Measurements from ENCODE around the gene POC5. TPM values are rescaled to one million over a fixed set of nuclear protein-coding genes. Genes with fewer than 3 reads are reported as not detected.

POC5 gene
- total RNA-seq, 4 donors from 2014 or later = 5.1 to 13.2 (median 10.3) TPM

GRCh38 chr5:75677607-75678006 lies 39.6 kb downstream of the POC5 start:
- intact Hi-C loops (cut with DNase I; ENCODE audit: low total_unique reads) = no loop called here
- no peak for DNase-seq (ENCODE audit: low spot score in 2 of 2)
- WGBS, 2 donors = 58 to 70% methylated on average over 1 of the region's 1 CpG
- no peak for TF ChIP-seq POLR2A (IDR thresholded peaks at IDR 0.05)
- TF ChIP-seq, protein P1, sequence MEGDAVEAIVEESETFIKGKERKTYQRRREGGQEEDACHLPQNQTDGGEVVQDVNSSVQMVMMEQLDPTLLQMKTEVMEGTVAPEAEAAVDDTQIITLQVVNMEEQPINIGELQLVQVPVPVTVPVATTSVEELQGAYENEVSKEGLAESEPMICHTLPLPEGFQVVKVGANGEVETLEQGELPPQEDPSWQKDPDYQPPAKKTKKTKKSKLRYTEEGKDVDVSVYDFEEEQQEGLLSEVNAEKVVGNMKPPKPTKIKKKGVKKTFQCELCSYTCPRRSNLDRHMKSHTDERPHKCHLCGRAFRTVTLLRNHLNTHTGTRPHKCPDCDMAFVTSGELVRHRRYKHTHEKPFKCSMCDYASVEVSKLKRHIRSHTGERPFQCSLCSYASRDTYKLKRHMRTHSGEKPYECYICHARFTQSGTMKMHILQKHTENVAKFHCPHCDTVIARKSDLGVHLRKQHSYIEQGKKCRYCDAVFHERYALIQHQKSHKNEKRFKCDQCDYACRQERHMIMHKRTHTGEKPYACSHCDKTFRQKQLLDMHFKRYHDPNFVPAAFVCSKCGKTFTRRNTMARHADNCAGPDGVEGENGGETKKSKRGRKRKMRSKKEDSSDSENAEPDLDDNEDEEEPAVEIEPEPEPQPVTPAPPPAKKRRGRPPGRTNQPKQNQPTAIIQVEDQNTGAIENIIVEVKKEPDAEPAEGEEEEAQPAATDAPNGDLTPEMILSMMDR (IDR thresholded peaks at IDR 0.05) = no peak
- no peak overlapping the region for H3K4me3 ChIP-seq (ENCODE audit: low read depth, poor library complexity, severe bottlenecking)

DNA sequence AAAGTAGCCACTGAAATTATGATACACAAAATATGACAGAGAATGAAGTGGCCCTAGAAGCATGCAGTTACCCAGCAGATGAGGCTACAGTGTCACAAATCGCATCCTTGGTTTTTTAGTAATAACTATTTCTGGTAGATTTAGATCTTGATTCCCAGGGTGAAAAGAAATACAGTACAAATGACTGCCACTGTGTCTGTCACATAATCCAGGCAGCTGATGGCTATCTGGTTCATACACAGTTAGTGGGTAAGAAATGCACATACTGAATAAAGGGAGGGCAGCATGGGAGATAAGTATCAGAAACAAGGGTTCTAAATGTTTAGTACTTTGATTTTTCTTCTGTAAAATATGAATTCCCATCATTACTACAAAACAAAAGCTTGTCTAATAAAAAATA lies 41.5 kb downstream of the POC5 start:
- DNase-seq (ENCODE audit: low spot score in 2 of 2) = no peak
- TF ChIP-seq, protein P1 (IDR thresholded peaks at IDR 0.05) = no peak
- TF ChIP-seq POLR2A (IDR thresholded peaks at IDR 0.05) = no peak
- 100% methylated on average over 1 of the region's 1 CpG for WGBS, 2 donors
- H3K4me3 ChIP-seq (ENCODE audit: low read depth, poor library complexity, severe bottlenecking) = no peak overlapping the region
- intact Hi-C loops (cut with DNase I; ENCODE audit: low total_unique reads) = no loop called here

- intact Hi-C loops (cut with DNase I; ENCODE audit: low total_unique reads) = no loop called here
- DNase-seq (ENCODE audit: low spot score in 2 of 2) = no peak
- WGBS, 2 donors = 86 to 91% methylated on average over 3 of the region's 3 CpGs
These were observed 44.6 kb downstream of the POC5 start for GRCh38 chr5:75672616-75673015.

DNA sequence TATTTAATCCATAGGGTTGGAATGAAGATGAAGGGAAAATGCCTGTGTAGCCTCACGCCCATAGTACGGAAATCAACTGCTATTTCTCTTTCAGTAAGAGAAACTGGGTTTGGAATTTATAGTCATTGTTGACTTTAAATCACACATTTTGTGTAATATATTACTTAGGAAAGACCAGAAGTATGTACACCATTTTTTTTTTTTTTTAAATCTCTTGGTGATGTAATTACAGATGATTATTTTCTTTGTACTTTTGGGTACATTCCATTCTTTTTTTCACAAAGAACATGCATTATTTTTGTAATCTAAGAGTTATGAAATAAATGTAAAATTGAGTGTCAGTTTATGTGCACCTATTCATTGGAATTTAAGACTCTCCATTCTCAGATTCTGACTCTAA lies 45.7 kb downstream of the POC5 start:
- 48 to 99% methylated on average over 2 of the region's 2 CpGs for WGBS, 2 donors
- intact Hi-C loops (cut with DNase I; ENCODE audit: low total_unique reads) = no loop called here
- H3K4me3 ChIP-seq (ENCODE audit: low read depth, poor library complexity, severe bottlenecking) = no peak overlapping the region
- TF ChIP-seq, protein P1 (IDR thresholded peaks at IDR 0.05) = no peak
- no peak for TF ChIP-seq POLR2A (IDR thresholded peaks at IDR 0.05)
- no peak for DNase-seq (ENCODE audit: low spot score in 2 of 2)

More at GRCh38 chr5:75672616-75673015, 44.6 kb downstream of the POC5 start:
- no peak for TF ChIP-seq POLR2A (IDR thresholded peaks at IDR 0.05)
- TF ChIP-seq, protein P1 (IDR thresholded peaks at IDR 0.05) = no peak
- no peak overlapping the region for H3K4me3 ChIP-seq (ENCODE audit: low read depth, poor library complexity, severe bottlenecking)

DNA sequence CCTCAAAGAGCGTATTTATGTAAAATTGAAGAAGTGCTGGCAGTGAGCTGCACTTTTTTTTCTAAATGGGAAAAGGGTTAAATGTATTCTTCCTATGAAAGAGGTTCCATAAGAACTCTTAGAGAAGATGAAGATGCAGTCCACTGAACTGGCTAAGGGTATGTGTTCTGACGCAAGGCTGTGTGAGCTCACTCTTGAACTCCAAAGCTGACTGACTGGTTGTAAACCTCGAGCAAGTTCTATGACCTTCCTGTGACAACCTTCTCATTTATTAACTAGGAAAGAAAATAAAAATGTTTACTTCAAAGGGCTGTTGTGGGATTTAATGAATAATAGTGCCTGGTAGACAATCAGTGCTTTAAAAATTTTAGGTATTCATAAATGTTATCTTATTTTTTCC lies 46.7 kb downstream of the POC5 start:
- TF ChIP-seq POLR2A (IDR thresholded peaks at IDR 0.05) = no peak
- TF ChIP-seq, protein P1 (IDR thresholded peaks at IDR 0.05) = no peak
- H3K4me3 ChIP-seq (ENCODE audit: low read depth, poor library complexity, severe bottlenecking) = no peak overlapping the region
- intact Hi-C loops (cut with DNase I; ENCODE audit: low total_unique reads) = no loop called here
- DNase-seq (ENCODE audit: low spot score in 2 of 2) = no peak
- WGBS, 2 donors = 81 to 87% methylated on average over 3 of the region's 3 CpGs

DNA sequence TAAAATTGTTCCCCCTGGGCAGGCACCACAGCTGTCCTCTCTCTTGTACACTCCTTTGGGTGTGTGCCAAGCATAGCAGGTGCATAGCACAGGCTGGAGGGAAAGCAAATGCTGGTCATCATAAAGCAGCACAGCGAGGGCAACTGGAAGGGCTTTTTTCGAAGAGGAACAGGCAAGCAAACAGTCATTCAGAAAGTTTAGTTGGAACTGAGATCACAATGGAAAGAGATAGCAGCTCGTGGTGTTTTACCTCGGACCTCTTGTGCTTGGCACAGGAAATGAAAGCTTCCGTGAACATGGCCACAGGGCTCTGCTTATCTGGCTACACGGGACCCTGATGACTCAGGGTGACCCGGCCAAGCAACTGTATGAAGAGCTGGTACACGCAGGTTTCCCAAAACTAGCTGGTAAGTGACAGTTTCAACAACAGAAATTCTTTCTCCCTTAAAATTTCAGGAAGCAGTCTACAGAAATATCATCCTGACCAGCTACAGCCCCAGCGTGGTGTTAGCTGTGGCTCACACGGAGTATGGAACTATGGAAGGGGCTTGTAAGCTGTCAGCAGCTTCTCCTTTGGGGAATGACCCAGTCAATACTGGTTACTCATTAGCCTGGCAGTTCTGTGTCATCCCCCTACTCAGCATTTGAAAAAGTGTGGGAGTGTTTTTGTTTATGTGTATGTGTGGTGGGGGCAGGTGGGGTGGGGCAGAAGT lies 48.1 kb downstream of the POC5 start:
- DNase-seq (ENCODE audit: low spot score in 2 of 2) = no peak
- no peak for TF ChIP-seq POLR2A (IDR thresholded peaks at IDR 0.05)
- TF ChIP-seq, protein P1 (IDR thresholded peaks at IDR 0.05) = no peak
- intact Hi-C loops (cut with DNase I; ENCODE audit: low total_unique reads) = no loop called here
- 30 to 49% methylated on average over 10 of the region's 10 CpGs for WGBS, 2 donors
- H3K4me3 ChIP-seq (ENCODE audit: low read depth, poor library complexity, severe bottlenecking) = no peak overlapping the region

All from lower leg skin (tissue), 4 donors.